RCC 7860 (cell line): Measurements from ENCODE around the gene RAD54L2.
"Not testable (repeated sequence)": the region's sequence is repeated elsewhere in the genome, so short reads cannot be mapped to it uniquely, and the experiment has no call there.

ENCODE experiments used
- DNase-seq: peaks from one replicate; pipeline ENCODE4 v3.0.0-alpha.2; 2015; ENCODE audit warnings: low spot score
- FAIRE-seq: peaks from 2 replicates; lab custom pipeline; 2012; peaks lifted over from hg19 to GRCh38; lab: Jason Lieb, UNC

RAD54L2 gene, protein sequence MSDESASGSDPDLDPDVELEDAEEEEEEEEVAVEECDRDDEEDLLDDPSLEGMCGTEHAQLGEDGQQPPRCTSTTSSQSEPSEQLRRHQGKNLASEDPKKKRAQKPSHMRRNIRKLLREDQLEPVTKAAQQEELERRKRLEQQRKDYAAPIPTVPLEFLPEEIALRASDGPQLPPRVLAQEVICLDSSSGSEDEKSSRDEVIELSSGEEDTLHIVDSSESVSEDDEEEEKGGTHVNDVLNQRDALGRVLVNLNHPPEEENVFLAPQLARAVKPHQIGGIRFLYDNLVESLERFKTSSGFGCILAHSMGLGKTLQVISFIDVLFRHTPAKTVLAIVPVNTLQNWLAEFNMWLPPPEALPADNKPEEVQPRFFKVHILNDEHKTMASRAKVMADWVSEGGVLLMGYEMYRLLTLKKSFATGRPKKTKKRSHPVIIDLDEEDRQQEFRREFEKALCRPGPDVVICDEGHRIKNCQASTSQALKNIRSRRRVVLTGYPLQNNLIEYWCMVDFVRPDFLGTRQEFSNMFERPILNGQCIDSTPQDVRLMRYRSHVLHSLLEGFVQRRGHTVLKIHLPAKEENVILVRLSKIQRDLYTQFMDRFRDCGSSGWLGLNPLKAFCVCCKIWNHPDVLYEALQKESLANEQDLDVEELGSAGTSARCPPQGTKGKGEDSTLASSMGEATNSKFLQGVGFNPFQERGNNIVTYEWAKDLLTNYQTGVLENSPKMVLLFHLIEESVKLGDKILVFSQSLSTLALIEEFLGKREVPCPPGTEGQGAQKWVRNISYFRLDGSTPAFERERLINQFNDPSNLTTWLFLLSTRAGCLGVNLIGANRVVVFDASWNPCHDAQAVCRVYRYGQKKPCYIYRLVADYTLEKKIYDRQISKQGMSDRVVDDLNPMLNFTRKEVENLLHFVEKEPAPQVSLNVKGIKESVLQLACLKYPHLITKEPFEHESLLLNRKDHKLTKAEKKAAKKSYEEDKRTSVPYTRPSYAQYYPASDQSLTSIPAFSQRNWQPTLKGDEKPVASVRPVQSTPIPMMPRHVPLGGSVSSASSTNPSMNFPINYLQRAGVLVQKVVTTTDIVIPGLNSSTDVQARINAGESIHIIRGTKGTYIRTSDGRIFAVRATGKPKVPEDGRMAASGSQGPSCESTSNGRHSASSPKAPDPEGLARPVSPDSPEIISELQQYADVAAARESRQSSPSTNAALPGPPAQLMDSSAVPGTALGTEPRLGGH (N-terminal part only)

DNA sequence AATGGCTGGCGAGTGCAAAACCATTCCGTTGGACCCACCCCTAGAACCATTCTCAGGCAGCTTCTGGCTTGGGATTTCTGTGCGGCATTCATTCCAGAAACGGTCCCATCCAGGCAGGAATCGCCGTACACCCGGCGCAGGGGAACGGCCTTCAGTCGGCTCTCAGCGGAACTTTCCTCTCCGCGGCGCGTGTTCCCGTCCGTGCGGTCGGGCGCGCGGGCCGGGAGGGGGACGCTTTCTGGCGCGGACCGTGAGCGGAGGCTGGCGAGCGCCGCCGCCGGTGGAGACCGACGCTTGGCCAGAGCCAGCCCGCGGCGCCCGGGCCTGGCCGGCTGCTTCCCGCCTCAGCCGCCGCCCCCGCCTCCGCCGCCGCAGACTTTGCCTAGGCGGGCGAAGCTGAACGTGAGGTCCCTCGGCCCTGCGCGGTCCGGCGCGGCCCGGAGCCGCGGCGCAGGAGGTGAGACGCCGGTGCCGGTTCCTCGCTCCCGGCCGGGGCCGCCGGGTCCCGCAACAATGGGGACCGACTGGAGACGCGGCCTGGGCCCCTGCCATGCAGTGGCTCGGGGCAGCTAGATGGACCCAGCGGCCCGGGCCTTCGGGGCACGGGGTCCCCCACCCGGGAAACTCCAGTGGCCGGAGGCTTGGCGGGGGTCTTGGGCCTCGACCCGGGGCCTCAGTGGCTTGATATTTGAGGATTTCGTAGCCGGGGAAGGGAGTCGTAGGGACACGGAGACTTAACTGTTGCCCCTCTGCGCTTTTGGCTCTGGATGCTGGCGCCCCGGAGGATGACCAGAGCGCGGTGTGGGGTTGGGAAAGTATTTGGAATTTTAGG, at the start of gene RAD54L2:
TSS of gene RAD54L2 (plus strand) at position 261 of the 832 bp plus-strand sequence. CDS start 51,702 bp downstream, outside the sequence.
- FAIRE-seq, result no peak
- DNase-seq, result peak; percentile 39

- DNase-seq (peak; percentile 83), FAIRE-seq (peak; percentile 81)
These were observed 39.4 kb upstream of the RAD54L2 start for GRCh38 chr3:51498876-51499738.

DNA sequence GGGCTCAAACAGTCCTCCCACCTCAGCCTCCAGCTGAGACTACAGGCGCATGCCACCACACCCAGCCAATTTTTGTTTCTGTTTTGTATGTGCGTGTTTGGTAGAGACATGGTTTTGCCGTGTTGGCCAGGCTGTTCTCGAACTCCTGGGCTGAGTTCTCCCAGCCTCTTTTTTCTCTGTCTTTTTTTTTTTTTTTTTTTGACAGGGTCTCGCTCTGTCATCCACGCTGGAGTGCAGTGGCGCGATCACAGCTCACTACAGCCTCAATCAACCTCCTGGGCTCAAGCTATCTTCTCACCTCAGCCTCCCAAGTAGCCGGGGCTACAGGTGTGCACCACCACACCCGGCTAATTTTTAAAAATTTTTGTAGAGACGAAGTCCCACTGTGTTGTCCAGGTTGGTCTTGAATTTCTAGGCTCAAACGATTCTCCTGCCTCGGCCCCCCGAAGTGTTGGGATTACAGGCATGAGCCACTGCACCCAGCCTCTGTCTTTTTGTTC, 37.8 kb upstream of the RAD54L2 start:
- no peak for FAIRE-seq
- DNase-seq, result no peak

DNA sequence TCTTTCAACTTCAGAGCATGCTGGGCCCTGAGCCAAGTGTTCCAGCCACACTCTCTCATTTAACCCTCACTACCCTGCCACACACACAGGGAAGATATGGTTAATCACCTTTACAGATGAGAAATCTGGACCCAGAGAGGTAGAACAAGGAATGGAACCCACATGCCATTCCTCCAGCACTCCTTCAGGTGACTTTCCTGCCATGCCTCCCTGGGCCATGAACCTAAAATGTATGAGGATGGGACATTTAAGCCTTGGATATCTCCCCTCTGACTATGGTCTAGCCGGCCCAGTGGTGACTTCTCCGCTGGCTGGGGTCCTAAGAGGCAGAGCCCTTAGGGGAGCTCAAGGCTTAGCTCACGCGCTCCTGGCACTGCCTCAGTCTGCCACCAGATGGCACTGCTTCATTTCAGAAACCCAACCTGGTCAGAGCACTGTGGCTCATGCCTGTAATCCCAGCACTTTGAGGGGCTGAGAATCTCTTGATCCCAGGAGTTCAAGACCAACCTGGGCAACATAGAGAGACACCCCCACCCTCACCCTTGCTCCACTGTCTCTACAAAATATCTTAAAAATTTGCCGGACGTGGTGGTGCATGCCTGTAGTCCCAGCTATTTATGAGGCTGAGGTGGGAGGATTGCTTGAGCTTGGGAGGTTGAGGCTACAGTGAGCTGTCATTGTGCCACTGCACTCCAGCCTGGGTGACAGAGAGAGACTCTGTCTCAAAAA, 36.5 kb upstream of the RAD54L2 start:
- FAIRE-seq (no peak), DNase-seq (peak; percentile 40)

DNA sequence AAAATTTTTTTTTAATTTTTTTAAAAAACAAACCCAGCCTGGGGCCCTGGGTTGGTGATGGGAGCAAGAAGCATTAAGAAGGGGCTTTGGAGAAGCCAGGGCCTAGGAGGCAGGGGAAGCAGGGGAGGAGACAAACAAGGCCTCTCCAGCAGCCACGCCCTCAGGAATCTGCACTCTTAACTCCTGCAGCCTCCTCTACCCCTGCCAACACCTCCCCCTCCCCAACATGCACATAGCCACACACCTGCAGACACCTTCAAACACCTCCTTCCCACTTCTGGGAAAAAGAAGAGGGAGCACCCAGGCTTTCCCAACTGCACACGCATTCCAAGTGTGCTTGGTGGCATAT, 36.0 kb upstream of the RAD54L2 start:
- DNase-seq (no peak), FAIRE-seq (no peak)

GRCh38 chr3:51503007-51503406, 35.5 kb upstream of the RAD54L2 start:
- no peak for FAIRE-seq
- no peak for DNase-seq

DNA sequence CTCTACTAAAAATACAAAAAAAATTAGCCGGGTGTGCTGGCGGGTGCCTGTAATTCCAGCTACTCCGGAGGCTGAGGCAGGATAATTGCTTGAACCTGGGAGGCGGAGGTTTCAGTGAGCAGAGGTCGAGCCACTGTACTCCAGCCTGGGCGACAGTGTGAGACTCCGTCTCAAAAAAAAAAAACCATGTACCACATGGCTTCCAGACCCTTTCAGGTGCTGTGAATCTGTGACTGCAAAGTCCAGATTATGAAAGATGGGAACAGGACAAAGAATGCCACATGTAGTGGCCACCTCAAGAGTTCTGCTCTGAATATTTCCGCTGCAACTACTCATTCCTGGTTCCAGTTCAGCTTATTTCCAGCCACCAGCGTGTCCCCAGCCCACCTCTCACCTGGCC, 30.3 kb upstream of the RAD54L2 start:
- no peak for FAIRE-seq

DNA sequence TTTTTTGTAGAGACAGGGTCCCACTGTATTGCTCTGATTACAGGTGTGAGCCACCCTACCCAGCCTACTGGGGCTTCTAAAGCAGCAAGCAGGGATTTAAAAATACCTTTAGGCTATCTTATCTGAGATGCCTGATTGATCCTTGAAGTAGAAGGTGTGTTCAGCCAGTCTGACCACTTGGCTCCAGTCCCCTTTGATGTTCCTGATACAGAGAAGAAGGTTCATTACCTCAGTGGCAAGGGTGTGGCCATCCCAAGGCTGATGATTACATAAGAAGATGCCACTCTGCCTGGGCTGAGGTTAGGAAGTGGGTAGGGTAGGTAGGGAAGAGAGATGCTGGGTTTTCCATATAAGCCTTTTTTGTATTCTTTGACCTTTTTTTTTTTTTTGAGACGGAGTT, 27.5 kb upstream of the RAD54L2 start:
- no peak for FAIRE-seq
- no peak for DNase-seq

More for the DNA sequence above, 30.3 kb upstream of the RAD54L2 start:
- no peak for DNase-seq

DNA sequence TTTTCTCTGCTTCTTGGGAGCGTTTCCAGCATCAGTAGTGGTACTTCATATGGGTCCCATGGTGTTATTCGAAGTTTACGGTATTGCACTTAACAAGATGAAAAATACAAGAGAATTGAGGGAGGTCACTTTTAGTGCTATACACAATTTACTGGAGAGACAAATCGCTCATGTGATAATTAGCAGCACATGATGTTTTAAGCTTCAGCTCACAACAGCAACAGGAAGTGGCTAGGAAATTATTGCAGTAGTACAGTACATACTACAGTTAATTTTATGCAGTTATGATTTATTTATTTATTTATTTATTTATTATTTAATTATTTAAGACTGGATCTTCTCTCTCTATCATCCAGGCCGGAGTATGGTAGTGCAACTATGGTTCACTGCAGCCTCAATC, 24.3 kb upstream of the RAD54L2 start:
- FAIRE-seq (no peak), DNase-seq (no peak)

GRCh38 chr3:51519848-51520247, 18.7 kb upstream of the RAD54L2 start:
- DNase-seq (no peak), FAIRE-seq (no peak)

DNA sequence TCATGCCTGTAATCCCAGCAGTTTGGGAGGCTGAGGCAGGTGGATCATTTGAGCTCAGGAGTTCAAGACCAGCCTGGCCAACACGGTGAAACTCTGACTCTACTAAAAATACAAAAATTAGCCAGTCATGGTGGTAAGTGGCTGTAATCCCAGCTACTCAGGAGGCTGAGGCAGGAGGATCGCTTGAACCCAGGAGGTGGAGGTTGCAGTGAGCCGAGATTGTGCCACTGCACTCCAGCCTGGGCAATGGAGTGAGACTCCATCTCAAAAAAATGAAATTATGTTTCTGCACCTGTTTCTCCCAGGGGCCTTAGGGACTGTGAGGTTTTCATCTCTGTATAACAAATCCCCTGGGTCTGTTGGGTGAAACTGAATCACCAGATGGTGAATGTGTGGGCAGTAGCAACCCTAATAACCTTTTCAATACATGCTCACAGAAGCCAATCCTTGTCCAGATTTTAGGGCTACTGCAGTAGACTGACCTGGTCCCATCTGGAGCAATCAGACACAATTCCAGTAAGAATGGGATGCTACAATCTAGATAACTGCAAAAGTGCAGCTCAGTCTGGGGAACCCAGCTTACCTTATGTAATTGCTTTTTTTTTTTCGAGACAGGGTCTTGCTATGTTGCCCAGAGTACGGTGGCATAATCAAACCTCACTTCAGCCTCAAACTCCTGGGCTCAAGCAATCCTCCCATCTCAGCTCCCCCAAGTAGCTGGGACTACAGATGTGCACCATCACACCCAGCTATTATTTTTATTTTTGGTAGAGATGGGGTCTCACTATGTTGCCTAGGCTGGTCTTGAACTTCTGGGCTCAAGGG, 17.4 kb upstream of the RAD54L2 start:
- not testable (repeated sequence) for FAIRE-seq, DNase-seq

DNA sequence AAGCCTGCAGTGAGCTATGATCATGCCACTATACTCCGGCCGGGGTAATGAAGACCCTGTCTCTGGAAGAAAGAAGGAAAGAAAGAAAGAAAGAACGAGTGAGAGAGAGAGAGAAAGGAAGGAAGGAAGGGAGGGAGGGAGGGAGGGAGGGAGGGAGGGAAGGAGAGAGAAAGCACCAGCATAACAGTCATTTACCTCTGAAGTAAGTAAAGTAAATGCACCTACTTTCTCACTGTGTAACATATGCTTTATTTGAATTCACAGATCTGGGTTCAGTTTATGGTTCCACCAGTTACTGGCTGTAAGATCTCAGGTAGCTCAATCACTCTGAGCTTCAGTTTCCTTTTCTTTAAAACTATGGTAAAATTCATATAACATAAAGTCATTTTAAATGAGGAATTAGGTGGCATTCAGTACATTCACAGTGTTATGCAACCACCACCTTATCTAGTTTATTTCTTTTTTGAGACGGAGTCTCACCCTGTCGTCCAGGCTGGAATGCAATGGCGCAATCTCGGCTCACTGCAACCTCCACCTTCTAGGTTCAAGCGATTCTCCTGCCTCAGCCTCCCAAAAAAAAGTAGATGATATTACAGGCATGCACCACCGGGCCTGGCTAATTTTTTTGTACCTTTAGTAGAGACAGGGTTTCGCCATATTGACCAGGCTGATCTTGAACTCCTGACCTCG, 16.1 kb upstream of the RAD54L2 start:
- FAIRE-seq, result no peak

DNA sequence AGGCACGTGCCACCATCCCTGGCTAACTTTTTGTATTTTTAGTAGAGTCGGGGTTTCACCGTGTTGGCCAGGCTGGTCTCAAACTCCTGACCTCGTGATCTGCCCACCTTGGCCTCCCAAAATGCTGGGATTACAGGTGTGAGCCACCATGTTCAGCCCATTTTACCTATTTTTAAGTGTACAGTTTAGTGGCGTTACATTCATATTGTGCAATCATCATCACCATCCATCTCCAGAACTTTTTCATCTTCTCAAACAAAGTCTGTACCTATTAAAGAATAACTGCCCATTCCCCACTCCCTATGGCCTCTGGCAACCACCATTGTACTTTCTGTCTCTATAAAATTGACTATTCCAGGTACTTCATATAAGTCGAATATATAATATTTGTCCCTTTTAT, 13.6 kb upstream of the RAD54L2 start:
- DNase-seq, FAIRE-seq: not testable (repeated sequence)

More for the DNA sequence above, 16.1 kb upstream of the RAD54L2 start:
- no peak for DNase-seq

- DNase-seq (no peak), FAIRE-seq (no peak)
These were observed 8.0 kb upstream of the RAD54L2 start for GRCh38 chr3:51530485-51530884.

GRCh38 chr3:51535146-51536019, 3.1 kb upstream of the RAD54L2 start:
- no peak for FAIRE-seq
- no peak for DNase-seq

GRCh38 chr3:51537631-51538030, 888 bp upstream of the RAD54L2 start:
- not testable (repeated sequence) for DNase-seq, FAIRE-seq
